Upper lobe of left lung (tissue), 6 donors: ENCODE data around the gene ZNF618. TPM values are rescaled to one million over a fixed set of nuclear protein-coding genes. Genes with fewer than 3 reads are reported as not detected.

Source experiments
- ATAC-seq, 2 donors: fragments of 200-7000 bp; cut with Tn5 transposase; one replicate each; pipeline ENCODE4 v1.9.1; 2022; ENCODE audit warnings: mild to moderate bottlenecking in 2 of 2, moderate library complexity in 2 of 2; ENCODE audit not compliant: low FRiP score in 2 of 2
- DNase-seq, 2 donors: peaks; one replicate each; pipeline ENCODE4 v3.0.0-alpha.2; 2019 to 2020
- H3K27ac ChIP-seq, 4 donors: fragments of 200-600 bp; sonication (generic); one replicate each; pipeline ENCODE4 v1.5.1; 2016 to 2019
- H3K27me3 ChIP-seq, 4 donors: fragments of 200-600 bp; sonication (generic); one replicate each; pipeline ENCODE4 v1.5.1; 2017 to 2019
- H3K36me3 ChIP-seq, 4 donors: fragments of 200-600 bp; sonication (generic); one replicate each; pipeline ENCODE4 v1.5.1; 2016 to 2019
- H3K4me1 ChIP-seq, 4 donors: fragments of 200-600 bp; sonication (generic); one replicate each; pipeline ENCODE4 v1.5.1; 2018 to 2019
- H3K4me3 ChIP-seq, 4 donors: fragments of 200-600 bp; sonication (generic); one replicate each; pipeline ENCODE4 v1.5.1; 2017 to 2019; ENCODE audit warnings: mild to moderate bottlenecking in 2 of 4, moderate library complexity in 1 of 4
- H3K9me3 ChIP-seq, 4 donors: fragments of 200-600 bp; sonication (generic); one replicate each; pipeline ENCODE4 v1.5.1; 2018 to 2019
- EP300 ChIP-seq, 4 donors: sonication (generic); formaldehyde crosslinking; IDR thresholded peaks; one replicate each; pipeline ENCODE4 v1.5.1; 2017; ENCODE audit warnings: antibody characterized with exemption in 4 of 4, control low read depth in 2 of 4
- POLR2A ChIP-seq, 4 donors: fragments of 450-650 bp; IDR thresholded peaks; one replicate each; pipeline ENCODE4 v1.5.1; 2016 to 2017; ENCODE audit warnings: antibody characterized with exemption in 4 of 4, mild to moderate bottlenecking in 2 of 4
- POLR2AphosphoS5 ChIP-seq, 2 donors: sonication (generic); formaldehyde crosslinking; IDR thresholded peaks; one replicate each; pipeline ENCODE4 v1.5.1; 2017; ENCODE audit warnings: antibody characterized with exemption in 2 of 2
- WGBS, 2 donors: methylation state at CpG; one replicate each; pipeline ENCODE4 v1.1.5; 2017 to 2018; 5-methylcytosine and 5-hydroxymethylcytosine counted together
- total RNA-seq, 6 donors: library from RNA; depleted of rRNA in 4 of 6; stranded (reverse); fragments of >200 nt in 4 of 6; gene quantifications; one replicate each; pipeline versions ENCODE4 v1.1.0 to v1.2.1, GENCODE V29; 2016 to 2021
- TF ChIP-seq, protein P1 (sequence below), 6 experiments: fragments of 450-650 bp in 4 of 6; fragments of 200-600 bp in 2 of 6; sonication (generic) in 2 of 6; IDR thresholded peaks; one replicate each; pipeline ENCODE4 v1.5.1; 2016 to 2019; ENCODE audit warnings: antibody characterized with exemption in 6 of 6
- donor health status: DM: no; HTN: no; CAD: no; lungs with moderate emphysema.
- donor health status: DM: no; HTN: yes; CAD: no; lungs with severe emphysema.

ZNF618 gene
- total RNA-seq, 6 donors from 2014 or later: 3.2 to 11.6 (median 9.1) TPM

- ATAC-seq: no peak
- no peak for DNase-seq
- Histone ChIP-seq H3K9me3 (peaks cover 0 to 9% (median 5%) of the 10 kb centered on the region in 4 donors), H3K27ac (no peak overlapping the region), H3K4me1 (peaks cover 7 to 16% (median 12%) of the 10 kb centered on the region in 4 donors), H3K27me3 (no peaks in the 10 kb centered on the region), H3K36me3 (no peaks in the 10 kb centered on the region), H3K4me3 (no peak overlapping the region)
- TF ChIP-seq, protein P1, sequence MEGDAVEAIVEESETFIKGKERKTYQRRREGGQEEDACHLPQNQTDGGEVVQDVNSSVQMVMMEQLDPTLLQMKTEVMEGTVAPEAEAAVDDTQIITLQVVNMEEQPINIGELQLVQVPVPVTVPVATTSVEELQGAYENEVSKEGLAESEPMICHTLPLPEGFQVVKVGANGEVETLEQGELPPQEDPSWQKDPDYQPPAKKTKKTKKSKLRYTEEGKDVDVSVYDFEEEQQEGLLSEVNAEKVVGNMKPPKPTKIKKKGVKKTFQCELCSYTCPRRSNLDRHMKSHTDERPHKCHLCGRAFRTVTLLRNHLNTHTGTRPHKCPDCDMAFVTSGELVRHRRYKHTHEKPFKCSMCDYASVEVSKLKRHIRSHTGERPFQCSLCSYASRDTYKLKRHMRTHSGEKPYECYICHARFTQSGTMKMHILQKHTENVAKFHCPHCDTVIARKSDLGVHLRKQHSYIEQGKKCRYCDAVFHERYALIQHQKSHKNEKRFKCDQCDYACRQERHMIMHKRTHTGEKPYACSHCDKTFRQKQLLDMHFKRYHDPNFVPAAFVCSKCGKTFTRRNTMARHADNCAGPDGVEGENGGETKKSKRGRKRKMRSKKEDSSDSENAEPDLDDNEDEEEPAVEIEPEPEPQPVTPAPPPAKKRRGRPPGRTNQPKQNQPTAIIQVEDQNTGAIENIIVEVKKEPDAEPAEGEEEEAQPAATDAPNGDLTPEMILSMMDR (IDR thresholded peaks at IDR 0.05): no peak
- no peak for TF ChIP-seq POLR2AphosphoS5 (IDR thresholded peaks at IDR 0.05)
- TF ChIP-seq EP300 (IDR thresholded peaks at IDR 0.05): no peak
- 53 to 77% methylated on average over 3 of the region's 3 CpGs for whole genome bisulfite sequencing, 2 donors
Measured at GRCh38 chr9:113928269-113928668, 52.2 kb downstream of the ZNF618 start.

DNA sequence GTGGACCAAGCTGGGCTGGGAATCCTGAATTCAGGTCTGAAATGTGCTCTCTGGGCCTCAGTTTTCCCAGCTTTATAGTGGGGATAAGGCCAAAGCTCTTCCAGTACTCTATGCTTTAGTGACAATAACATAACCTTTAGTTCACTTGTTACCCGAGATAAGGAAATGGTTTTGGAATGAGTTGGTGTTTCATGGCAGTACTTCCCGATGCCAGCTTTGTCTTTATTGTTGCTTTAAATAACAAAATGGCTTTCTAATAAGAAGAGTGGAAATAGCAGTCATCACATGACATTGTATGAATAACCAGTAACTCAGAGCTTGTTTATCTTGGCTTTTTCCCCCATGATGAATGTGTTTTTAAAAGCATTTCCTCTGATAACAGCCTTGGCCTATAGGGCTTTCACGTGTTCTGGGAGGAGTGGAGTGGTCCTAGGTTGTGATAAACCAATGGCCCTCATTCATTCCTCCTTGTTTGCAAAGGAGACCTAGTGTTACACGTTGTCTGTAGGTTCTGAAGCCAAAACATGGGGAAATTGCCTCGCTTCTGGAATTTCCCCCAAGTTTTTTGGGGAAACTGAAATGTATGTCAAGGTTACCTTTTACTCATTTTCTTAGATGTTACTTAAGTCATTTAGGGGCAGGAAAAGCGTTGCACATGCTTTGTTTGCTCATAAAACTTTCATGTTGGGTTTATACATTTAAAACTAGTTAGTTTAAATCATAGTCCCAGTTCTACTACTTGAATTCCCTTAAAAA is 53.7 kb downstream of the ZNF618 start:
- no peaks in the 10 kb centered on the region for H3K27me3 ChIP-seq
- no peak overlapping the region for H3K4me3 ChIP-seq
- WGBS, 2 donors: 43 to 50% methylated on average over 6 of the region's 6 CpGs
- DNase-seq (no peak), ATAC-seq (no peak)
- TF ChIP-seq EP300 (IDR thresholded peaks at IDR 0.05) (no peak), POLR2AphosphoS5 (IDR thresholded peaks at IDR 0.05) (no peak), POLR2A (IDR thresholded peaks at IDR 0.05) (no peak)
- TF ChIP-seq, protein P1 (IDR thresholded peaks at IDR 0.05): no peak
- peaks cover 7 to 16% (median 12%) of the 10 kb centered on the region in 4 donors for H3K4me1 ChIP-seq
- no peaks in the 10 kb centered on the region for H3K36me3 ChIP-seq
- no peak overlapping the region for H3K27ac ChIP-seq
- peaks cover 0 to 9% (median 5%) of the 10 kb centered on the region in 4 donors for H3K9me3 ChIP-seq

DNA sequence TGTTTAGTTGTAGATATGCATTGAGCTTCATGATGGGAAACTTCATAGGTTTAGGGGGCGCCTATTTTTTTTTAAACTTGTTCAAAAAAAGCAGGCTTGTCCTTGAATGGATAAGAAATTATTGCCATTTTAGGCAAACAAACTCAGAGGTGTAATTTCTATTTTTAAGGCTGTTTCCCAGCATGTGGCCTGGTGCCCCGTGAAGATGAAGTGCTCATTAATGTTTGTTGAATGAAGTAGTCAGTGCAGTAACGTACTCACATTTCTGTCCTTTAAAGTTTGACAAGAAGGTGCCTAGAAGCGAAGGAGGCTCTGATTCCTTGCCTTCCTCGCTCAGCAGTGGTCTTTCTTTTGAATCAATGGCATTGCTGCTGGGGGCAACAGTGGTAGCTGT is 54.3 kb downstream of the ZNF618 start:
- 54 to 62% methylated on average over 5 of the region's 5 CpGs for WGBS, 2 donors
- Histone ChIP-seq H3K27ac (no peak overlapping the region), H3K4me3 (no peak overlapping the region), H3K36me3 (no peaks in the 10 kb centered on the region), H3K27me3 (no peaks in the 10 kb centered on the region), H3K9me3 (peaks cover 0 to 9% (median 5%) of the 10 kb centered on the region in 4 donors), H3K4me1 (peaks cover 7 to 16% (median 12%) of the 10 kb centered on the region in 4 donors)
- ATAC-seq (no peak), DNase-seq (no peak)
- TF ChIP-seq POLR2A (IDR thresholded peaks at IDR 0.05): no peak
- TF ChIP-seq, protein P1 (IDR thresholded peaks at IDR 0.05): no peak
- no peak for TF ChIP-seq EP300 (IDR thresholded peaks at IDR 0.05)
- no peak for TF ChIP-seq POLR2AphosphoS5 (IDR thresholded peaks at IDR 0.05)

GRCh38 chr9:113931140-113931539 is 55.0 kb downstream of the ZNF618 start:
- H3K4me1 ChIP-seq: peaks cover 7 to 16% (median 12%) of the 10 kb centered on the region in 4 donors
- H3K36me3 ChIP-seq: no peaks in the 10 kb centered on the region
- no peak overlapping the region for H3K4me3 ChIP-seq
- peaks cover 0 to 9% (median 5%) of the 10 kb centered on the region in 4 donors for H3K9me3 ChIP-seq
- TF ChIP-seq EP300 (IDR thresholded peaks at IDR 0.05): no peak
- TF ChIP-seq POLR2AphosphoS5 (IDR thresholded peaks at IDR 0.05): no peak
- no peak for TF ChIP-seq POLR2A (IDR thresholded peaks at IDR 0.05)
- TF ChIP-seq, protein P1 (IDR thresholded peaks at IDR 0.05): no peak
- WGBS, 2 donors: 95 to 98% methylated on average over 5 of the region's 5 CpGs
- DNase-seq (no peak), ATAC-seq (no peak)
- no peaks in the 10 kb centered on the region for H3K27me3 ChIP-seq
- H3K27ac ChIP-seq: no peak overlapping the region

DNA sequence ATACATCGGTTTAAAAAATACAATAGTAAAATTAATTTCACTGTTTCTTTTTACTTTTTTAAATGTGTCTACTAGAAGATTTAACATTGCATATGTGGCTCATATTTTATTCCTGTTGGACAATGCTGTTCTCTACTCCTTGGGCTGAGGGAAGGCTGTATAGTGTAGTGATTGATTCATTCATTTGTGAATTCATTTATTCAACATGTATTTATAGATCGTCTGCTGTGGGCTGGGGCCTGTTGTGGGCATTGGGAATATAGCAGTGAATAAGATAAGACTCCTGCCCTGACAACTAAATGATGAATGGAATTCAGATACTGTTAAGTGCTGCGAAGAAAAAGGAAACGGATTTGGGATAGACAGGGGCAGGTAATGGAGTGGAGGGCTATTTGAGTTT is 55.7 kb downstream of the ZNF618 start:
- ATAC-seq: no peak
- WGBS, 2 donors: 89 to 92% methylated on average over 4 of the region's 4 CpGs
- DNase-seq: no peak
- TF ChIP-seq EP300 (IDR thresholded peaks at IDR 0.05): no peak
- TF ChIP-seq, protein P1 (IDR thresholded peaks at IDR 0.05): no peak
- Histone ChIP-seq H3K9me3 (peaks cover 0 to 9% (median 5%) of the 10 kb centered on the region in 4 donors), H3K27me3 (no peaks in the 10 kb centered on the region), H3K36me3 (no peaks in the 10 kb centered on the region), H3K4me1 (peaks cover 7 to 16% (median 12%) of the 10 kb centered on the region in 4 donors), H3K27ac (no peak overlapping the region), H3K4me3 (no peak overlapping the region)
